Parathyroid adenoma (tissue), 2 donors: ENCODE data around the gene RAB39B.
"Not testable (repeated sequence)": the region's sequence is repeated elsewhere in the genome, so short reads cannot be mapped to it uniquely, and the experiment has no call there.

Experiments used
- H2AFZ ChIP-seq: fragments of 300-600 bp; sonication (generic); one replicate; pipeline ENCODE4 v1.7.0; 2017; ENCODE audit warnings: antibody characterized with exemption, mild to moderate bottlenecking
- H3K27ac ChIP-seq: fragments of 300-600 bp; sonication (generic); one replicate; pipeline ENCODE4 v1.7.0; 2017
- H3K27me3 ChIP-seq: fragments of 300-600 bp; sonication (generic); one replicate; pipeline ENCODE4 v1.7.0; 2017; ENCODE audit warnings: low read length; ENCODE audit not compliant: control insufficient read depth, insufficient read depth
- H3K36me3 ChIP-seq: fragments of 300-600 bp; sonication (generic); one replicate; pipeline ENCODE4 v1.7.0; 2017; ENCODE audit warnings: low read length; ENCODE audit not compliant: control insufficient read depth, insufficient read depth
- H3K4me1 ChIP-seq: fragments of 300-600 bp; sonication (generic); one replicate; pipeline ENCODE4 v1.7.0; 2017; ENCODE audit warnings: control low read depth
- H3K4me2 ChIP-seq: fragments of 300-600 bp; sonication (generic); one replicate; pipeline ENCODE4 v1.7.0; 2017; ENCODE audit warnings: low read length
- H3K4me3 ChIP-seq: fragments of 300-600 bp; sonication (generic); one replicate; pipeline ENCODE4 v1.7.0; 2017; ENCODE audit warnings: low read depth, low read length
- H3K79me2 ChIP-seq: fragments of 300-600 bp; sonication (generic); one replicate; pipeline ENCODE4 v1.7.0; 2017; ENCODE audit warnings: control low read depth
- H3K9ac ChIP-seq: fragments of 300-600 bp; sonication (generic); one replicate; pipeline ENCODE4 v1.7.0; 2017; ENCODE audit warnings: mild to moderate bottlenecking
- H3K9me3 ChIP-seq: fragments of 300-600 bp; sonication (generic); one replicate; pipeline ENCODE4 v1.7.0; 2017; ENCODE audit warnings: low read length; ENCODE audit not compliant: control insufficient read depth
- CTCF ChIP-seq: fragments of 300-600 bp; sonication (generic); IDR thresholded peaks from one replicate; pipeline ENCODE4 v1.7.0; 2017; ENCODE audit warnings: antibody characterized with exemption, mild to moderate bottlenecking
- donor health status: primary hyperparathyroidism.

RAB39B gene

GRCh38 chrX:155263854-155264628 lies at the start of gene RAB39B:
Gene RAB39B (minus strand): TSS chrX:155264491. CDS start chrX:155264288, 203 bp downstream.
- Histone ChIP-seq H3K4me3 (peak within 1 kb of the TSS; percentile 27), H3K4me1 (peaks cover 5% of the 10 kb centered on the region), H2AFZ (peak within 1 kb of the TSS; percentile 83), H3K79me2 (no peaks in the 10 kb centered on the region), H3K27me3 (no peaks in the 10 kb centered on the region), H3K36me3 (no peaks in the 10 kb centered on the region), H3K9me3 (no peaks in the 10 kb centered on the region), H3K27ac (peak within 1 kb of the TSS; percentile 61), H3K4me2 (peak within 1 kb of the TSS; percentile 35), H3K9ac (no peak within 1 kb of the TSS)
- TF ChIP-seq CTCF, result no peak

- no peak overlapping the region for H3K4me2 ChIP-seq
- no peaks in the 10 kb centered on the region for H3K9me3 ChIP-seq
- H3K4me3 ChIP-seq, result no peak overlapping the region
- no peak overlapping the region for H3K27ac ChIP-seq
- H3K4me1 ChIP-seq, result no peaks in the 10 kb centered on the region
- no peak overlapping the region for H2AFZ ChIP-seq
- no peaks in the 10 kb centered on the region for H3K36me3 ChIP-seq
- H3K9ac ChIP-seq, result no peak overlapping the region
- TF ChIP-seq CTCF, result no peak
- H3K79me2 ChIP-seq, result no peaks in the 10 kb centered on the region
- no peaks in the 10 kb centered on the region for H3K27me3 ChIP-seq
These were observed 49.5 kb upstream of the RAB39B start for GRCh38 chrX:155313766-155314165.

GRCh38 chrX:155293771-155294170 lies 29.5 kb upstream of the RAB39B start:
- Histone ChIP-seq H3K9ac (no peak overlapping the region), H3K36me3 (no peaks in the 10 kb centered on the region), H3K4me3 (no peak overlapping the region), H3K4me1 (no peaks in the 10 kb centered on the region), H3K27ac (no peak overlapping the region), H3K27me3 (no peaks in the 10 kb centered on the region), H2AFZ (no peak overlapping the region), H3K79me2 (no peaks in the 10 kb centered on the region), H3K4me2 (no peak overlapping the region), H3K9me3 (no peaks in the 10 kb centered on the region)
- no peak for TF ChIP-seq CTCF

DNA sequence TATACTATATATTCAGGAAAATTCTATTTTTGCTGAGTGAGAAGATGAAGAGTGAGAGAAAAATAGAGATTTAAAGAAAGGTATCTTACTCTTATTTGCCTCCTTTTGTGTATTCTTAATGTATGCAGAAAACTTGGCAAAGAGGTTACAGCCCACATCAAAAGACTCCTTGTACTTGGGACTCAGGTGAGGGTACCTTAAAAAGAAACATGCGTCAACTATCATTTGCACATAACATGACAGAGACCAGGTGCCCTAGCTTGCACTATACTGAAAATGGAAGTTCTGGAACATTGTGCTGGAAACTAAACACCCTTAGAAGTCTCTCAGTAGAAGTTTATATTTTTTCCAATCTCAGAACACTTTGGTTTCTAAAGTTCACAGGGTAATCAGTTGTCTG lies 15.6 kb upstream of the RAB39B start:
- Histone ChIP-seq H2AFZ (no peak overlapping the region), H3K4me2 (no peak overlapping the region), H3K9ac (no peak overlapping the region), H3K36me3 (no peaks in the 10 kb centered on the region), H3K4me1 (no peaks in the 10 kb centered on the region), H3K27me3 (no peaks in the 10 kb centered on the region), H3K9me3 (no peaks in the 10 kb centered on the region), H3K27ac (no peak overlapping the region), H3K4me3 (no peak overlapping the region), H3K79me2 (no peaks in the 10 kb centered on the region)
- no peak for TF ChIP-seq CTCF

DNA sequence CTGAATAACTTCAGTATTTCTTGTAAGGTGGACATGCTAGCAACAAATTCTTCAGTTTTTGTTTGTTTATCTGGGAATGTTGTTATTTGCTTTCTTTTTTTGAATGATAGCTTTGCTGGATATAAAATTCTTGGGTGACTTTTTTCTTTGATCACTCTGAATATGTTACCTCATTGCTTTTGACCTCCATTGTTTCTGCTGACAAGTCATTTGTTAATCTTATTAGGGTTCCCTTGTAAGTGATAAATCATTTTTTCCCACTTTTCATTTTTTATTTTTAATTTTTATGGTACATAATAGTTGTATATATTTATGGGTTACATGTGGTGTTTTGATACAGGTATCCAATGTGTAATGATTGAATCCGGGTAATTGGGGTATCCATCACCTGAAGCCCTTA lies 6.7 kb upstream of the RAB39B start:
- H3K4me3 ChIP-seq, result no peak overlapping the region
- TF ChIP-seq CTCF, result no peak

GRCh38 chrX:155267995-155268394 lies 3.7 kb upstream of the RAB39B start:
- not testable (repeated sequence) for H3K27me3 ChIP-seq, H3K4me1 ChIP-seq, H3K79me2 ChIP-seq, H3K27ac ChIP-seq, H2AFZ ChIP-seq, H3K9me3 ChIP-seq, H3K36me3 ChIP-seq, H3K4me2 ChIP-seq, H3K4me3 ChIP-seq, H3K9ac ChIP-seq

More for the DNA sequence above, 6.7 kb upstream of the RAB39B start:
- no peak overlapping the region for H3K4me2 ChIP-seq
- no peaks in the 10 kb centered on the region for H3K4me1 ChIP-seq
- H3K36me3 ChIP-seq, result no peaks in the 10 kb centered on the region
- H3K27me3 ChIP-seq, result no peaks in the 10 kb centered on the region
- no peaks in the 10 kb centered on the region for H3K79me2 ChIP-seq
- H3K9me3 ChIP-seq, result no peaks in the 10 kb centered on the region
- H3K27ac ChIP-seq, result no peak overlapping the region
- H2AFZ ChIP-seq, result no peak overlapping the region
- no peak overlapping the region for H3K9ac ChIP-seq
